Ecto neural progenitor cell (in vitro differentiated cells): ENCODE measurements around the gene C16orf74.

ENCODE experiments used
- DNase-seq: peaks from one replicate; pipeline ENCODE4 v3.0.0-alpha.2; 2018; ENCODE audit warnings: low spot score

C16orf74 gene

DNA sequence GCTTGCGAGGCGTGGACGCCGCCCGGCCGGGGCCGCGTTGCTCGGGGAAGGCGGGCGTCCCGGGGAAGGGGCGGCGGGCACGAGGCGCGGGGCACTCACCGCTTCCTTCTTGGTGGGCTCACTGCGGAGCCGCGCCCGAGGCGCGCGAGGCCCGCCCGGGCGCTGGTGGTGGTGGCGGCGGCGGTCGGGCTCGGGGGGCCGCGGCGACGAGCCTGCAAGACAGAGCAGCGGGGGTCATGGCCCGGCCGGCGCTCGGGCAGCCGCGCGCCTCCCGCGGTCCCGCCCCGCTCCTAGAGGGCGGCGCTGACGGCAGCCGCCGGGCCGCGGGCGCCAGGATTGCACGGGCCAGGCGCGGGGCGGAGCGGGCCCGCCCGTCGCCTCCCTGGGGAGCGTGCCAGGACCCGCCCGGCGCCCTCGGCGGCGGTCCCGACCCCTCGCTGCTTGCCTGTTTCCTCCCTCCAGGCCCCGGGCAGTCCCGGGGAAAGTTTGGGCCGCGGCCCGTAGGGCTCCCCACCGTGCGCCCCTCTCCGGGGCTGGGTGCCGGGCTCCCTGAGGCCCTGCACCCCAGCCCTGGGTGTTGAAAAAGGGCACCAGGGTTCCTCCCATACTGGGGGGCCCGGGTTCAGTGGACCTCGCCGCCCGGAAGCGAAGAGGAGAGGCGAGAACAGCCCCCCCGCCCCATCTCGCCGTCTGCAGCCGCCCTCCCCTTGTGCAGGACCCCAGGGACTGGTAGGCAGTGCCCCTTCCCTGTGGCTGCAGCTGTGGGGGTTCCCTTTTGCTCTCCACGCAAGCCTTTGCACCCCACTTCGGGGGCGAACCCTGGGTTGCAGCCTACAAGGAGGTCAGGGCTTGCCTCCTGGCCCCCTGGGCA lies at the start of gene C16orf74:
Gene C16orf74, minus strand, starts transcription at position 270 of the 871 bp plus-strand sequence. CDS start 15,879 bp downstream, outside the sequence.
- DNase-seq = peak; percentile 73

DNA sequence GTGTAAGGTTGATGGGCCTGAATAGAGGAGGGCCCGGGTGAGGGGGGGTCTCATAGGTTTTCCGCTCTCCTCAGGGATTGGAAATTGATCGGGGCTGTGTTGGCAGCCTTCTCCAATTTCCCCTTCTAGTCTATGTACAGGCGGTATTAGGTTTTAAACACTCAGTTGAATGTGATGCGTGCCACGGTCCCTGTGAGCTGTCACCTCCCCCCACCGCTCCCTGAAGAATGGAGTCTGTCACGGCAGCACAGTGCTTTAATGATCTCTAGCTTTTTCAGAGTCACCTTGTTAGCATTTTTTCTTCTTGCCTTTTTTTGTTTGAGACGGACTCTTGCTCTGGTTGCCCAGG lies 49.4 kb upstream of the C16orf74 start:
- no peak for DNase-seq

DNA sequence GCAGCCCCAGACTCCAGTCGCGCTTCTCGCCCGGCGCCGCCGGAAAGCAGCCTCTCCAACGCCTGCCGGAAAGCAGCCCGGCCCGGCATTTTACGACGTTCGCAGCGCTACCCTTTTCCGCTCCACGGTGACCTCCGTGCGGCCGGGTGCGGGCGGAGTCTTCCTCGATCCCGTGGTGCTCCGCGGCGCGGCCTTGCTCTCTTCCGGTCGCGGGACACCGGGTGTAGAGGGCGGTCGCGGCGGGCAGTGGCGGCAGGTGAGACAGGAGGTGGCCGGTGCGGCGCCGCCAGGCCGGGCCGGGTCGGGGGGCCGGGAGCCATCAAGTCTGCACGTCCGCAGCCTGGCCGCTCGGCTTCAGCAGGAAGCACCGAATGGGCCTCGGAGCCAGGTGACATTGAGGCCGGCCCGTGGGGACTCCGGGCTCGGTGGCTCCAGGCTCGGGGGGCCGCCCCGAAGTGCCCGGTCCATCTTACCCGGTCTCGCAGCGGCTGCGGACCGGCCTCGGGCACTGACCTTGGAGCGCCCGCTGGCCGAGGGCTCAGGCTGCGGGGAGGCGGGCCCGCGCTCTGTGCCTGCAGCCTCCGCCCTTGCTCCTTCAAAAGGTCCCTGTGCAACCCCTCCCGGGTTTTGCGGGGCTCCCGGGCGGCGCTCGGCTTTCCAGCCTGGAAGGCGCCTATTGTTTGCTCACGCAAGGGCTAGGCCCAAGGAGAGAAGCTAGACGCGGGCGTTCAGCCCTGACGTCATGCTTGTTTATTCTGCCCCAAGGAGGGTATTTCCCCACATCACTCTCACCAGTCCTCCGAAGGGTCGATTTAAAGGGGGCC lies 48.8 kb upstream of the C16orf74 start, which contains the start of the genes COX4I1 and EMC8:
Gene COX4I1, plus strand, starts transcription at position 199 of the 824 bp plus-strand sequence. CDS start 1,511 bp downstream, outside the sequence.
Gene EMC8, minus strand, starts transcription at position 48 of the 824 bp plus-strand sequence. CDS start 249 bp downstream, outside the sequence.
- peak; percentile 96 for DNase-seq

DNA sequence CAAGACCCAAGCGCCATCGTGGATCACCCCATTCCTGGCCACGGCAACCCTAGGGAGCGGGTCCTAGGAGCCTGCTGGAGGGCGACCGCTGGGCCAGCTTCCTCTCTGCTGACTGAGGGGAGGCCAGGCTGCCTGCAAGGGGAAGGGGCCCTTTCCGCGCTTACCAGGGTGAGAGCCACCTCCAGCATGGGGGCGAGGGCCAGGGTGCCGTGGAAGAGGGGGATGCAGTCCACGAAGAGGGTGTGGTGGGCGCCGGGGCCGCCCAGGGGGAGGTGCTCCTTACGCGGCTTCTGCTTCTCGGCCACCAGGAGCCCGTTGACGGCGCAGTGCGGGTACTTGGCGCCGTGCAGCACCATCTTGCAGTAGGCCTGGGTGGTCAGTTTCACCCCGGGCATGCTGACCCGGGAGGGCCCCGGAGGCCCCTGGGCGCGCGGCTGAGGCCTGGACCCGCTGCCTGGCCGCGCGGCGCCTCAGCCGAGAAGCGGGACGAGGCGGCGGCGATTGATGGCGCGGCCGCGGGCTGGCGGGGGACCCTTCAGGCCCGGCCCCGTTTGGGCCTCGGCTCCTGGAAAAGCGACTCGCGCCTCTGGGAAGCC lies 48.1 kb upstream of the C16orf74 start:
- DNase-seq = no peak

DNA sequence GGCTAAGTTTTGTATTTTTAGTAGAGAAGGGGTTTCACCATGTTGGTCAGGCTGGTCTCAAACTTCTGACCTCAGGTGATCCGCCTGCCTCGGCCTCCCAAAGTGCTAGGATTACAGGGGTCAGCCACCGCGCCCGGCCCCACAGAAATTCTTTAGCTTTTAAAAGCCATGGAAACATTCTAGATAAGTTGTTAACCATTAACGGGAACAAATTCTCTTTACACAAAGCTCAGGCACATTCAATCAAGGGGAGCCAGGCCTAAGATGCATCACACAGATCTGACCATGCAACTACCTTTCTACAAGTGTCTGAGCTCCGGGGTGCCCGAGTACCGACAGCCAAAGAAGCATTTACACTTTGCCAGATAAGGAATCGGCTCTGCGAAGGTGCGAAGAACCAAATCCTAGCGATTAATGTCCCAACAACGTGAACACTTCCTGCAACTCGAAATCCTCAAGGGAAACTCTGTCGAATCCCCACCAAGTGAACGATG lies 47.4 kb upstream of the C16orf74 start:
- DNase-seq = no peak

GRCh38 chr16:85796599-85796998 lies 45.7 kb upstream of the C16orf74 start:
- DNase-seq = no peak

- DNase-seq = no peak
Measured at GRCh38 chr16:85796152-85796551, 45.3 kb upstream of the C16orf74 start.

DNA sequence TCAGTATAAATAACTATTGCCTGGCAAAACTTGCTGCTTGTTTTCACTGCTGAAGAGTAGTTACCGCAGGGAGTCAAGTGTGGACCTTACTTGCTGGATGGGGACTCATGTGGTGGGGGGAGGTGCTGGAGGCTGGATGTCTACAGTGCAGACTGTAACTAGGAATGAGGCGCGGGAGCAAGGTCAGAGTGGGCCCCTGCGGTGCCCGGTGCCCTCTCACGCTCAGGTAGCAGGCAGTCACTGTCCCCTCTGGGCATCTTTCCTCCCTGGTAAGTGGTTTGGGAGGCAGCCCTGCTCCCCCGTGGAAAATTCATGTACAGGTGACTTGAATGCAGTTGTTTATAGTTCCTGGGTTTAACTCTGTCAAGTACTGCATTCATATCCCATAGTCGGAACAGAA lies 43.8 kb upstream of the C16orf74 start:
- DNase-seq = no peak

DNA sequence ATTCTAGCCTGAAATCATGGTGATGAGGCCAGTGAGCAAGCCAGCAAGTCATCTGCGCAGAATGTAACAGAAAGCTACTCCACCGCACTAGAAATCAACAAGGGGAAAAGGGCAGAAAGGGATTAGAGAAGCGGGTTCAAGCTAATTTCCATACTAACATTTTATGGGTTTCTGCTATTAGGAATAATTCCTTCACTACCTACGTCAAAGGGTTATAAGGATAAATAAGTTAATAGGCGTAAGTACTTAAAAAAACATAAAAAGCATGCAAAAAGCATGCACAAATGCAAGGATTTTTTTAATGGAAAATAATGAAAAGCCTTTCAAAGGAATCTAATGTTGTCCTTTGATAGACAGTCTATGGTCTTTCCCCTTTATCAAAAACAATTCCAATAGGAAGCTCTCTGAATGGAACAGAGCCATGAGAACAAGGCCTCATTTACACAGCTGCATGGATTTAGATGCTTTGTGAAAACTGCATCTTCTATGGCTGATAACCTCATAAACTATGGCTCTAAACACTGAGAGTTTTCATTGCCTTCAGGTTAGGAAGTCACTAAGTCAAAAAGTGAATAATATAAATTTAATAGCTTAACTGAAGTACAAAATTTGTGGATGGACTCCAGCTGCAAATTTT lies 42.9 kb upstream of the C16orf74 start:
- no peak for DNase-seq

DNA sequence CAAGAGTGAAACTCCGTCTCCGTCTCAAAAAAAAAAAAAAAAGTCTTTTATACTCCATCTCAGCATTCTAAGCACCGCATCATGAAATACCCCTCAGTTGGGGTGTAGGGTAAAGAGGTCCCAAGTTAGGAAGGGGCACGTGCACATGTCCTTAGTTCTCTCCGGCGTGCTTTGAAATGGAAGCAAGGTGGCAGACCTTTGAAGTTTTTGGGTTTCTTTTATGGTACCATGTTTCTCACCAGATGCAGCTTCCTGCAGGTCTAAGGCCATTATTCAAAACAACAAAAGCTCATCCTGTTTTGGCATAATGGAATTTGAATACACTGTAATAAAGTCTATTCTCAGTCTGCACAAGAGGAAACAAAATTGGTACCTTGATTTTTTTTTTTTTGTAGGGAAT lies 38.9 kb upstream of the C16orf74 start:
- DNase-seq = no peak

DNA sequence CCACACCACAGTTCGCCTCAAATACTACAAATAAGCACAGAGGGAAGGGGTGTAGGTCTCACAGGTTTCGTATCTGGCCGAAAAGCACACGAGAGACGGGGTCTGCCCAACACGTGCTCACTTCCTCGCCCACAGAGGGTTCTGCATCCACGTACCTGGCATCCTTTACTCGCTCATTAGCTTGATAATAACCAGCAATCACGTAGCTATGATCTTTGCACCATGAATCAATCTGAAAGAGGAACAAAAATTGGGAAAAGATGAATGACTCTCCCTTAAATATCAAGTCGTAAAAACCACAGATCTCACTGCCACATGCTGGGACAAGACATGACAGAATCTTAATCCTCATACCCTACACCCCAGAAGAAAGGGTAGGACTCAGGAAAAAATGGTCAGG lies 37.9 kb upstream of the C16orf74 start:
- no peak for DNase-seq

DNA sequence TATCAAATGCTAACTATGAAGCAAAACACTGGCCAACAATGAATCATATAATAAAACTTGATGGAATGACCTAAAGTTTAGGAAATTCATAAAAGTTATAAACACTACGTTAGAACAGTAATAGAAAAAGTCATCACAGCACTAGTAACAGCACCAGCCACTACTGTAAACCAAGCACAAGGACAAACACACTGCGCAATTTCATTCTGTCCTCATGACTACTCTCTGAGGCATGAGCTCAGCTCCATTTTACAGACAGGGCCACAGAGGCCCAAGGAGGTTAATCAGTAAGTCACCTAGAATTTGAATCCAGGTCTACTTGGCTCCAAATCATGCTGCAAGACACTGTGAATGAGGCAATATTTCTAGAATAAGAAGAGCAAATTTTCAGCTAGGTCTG lies 35.0 kb upstream of the C16orf74 start:
- DNase-seq = no peak

DNA sequence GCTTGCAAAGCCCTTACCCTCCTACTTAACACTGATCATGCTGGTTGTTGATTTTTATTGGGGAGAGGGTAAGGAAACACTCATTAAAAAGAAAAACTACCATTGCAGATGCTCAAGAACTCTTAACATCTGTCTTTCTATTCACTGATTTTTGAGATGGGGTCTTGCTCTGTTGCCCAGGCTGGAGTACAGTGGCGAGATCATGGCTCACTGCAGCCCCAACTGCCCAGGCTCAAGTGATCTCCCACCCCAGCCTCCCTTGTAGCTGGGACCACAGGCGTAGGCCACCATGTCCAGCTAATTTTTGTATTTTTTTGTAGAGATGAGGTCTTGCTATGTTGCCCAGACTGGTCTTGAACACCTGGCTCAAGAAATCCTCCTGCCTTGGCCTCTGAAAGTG lies 33.9 kb upstream of the C16orf74 start:
- DNase-seq = no peak

DNA sequence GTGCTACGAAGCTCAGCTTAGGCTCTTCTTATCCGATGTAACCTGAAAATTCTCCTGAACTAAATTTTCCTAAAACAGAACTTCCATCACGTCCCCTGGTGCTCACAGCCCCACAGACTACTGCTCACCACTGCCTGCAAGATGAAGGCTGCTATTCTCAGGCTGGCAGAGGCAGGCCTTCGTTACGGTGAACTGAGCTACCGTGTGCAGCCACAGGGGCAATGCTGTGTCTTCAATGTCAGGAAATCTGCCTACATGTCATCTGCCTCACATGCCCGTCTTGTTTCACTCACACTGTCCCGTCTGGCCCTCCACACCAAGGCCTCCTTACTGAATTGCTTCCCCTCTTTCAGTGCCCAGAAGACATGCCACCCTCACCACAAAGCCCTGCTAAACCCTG lies 32.5 kb upstream of the C16orf74 start:
- no peak for DNase-seq

- no peak for DNase-seq
Measured at GRCh38 chr16:85782451-85782850, 31.6 kb upstream of the C16orf74 start.

DNA sequence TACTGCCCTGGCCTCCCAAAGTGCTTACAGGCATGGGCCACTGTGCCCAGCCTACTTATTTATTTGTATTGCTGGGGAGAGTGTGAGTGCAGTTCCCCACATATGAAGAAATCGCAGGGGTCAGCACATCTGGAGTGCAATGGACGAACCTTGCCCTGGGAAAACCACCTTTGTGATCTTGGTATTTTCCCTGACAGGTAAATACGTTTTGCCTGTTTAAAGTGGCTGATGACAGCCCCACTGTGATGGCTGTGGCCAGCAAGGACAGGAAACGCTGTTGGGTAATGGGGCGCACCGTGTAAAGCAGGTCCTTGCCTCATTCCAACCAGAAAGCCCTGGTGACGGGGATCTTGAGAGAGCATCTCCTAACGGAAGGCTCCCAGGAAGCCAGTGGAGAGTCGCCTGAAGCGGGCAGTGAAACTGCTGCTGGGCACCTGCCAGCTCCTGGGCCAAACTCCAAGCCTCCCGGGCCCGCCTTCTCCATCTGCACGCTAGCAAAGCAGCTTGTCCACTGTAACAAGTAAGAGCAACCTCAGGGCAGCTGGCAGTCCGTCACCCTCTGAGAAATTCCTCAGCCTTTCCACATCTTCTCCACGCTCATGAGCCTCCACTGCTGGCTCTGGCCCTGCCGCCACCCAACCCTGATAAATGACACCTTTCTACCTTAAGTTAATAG lies 30.9 kb upstream of the C16orf74 start:
- no peak for DNase-seq

- DNase-seq = no peak
Measured at GRCh38 chr16:85781156-85781555, 30.3 kb upstream of the C16orf74 start.

GRCh38 chr16:85780281-85780680 lies 29.4 kb upstream of the C16orf74 start:
- no peak for DNase-seq

DNA sequence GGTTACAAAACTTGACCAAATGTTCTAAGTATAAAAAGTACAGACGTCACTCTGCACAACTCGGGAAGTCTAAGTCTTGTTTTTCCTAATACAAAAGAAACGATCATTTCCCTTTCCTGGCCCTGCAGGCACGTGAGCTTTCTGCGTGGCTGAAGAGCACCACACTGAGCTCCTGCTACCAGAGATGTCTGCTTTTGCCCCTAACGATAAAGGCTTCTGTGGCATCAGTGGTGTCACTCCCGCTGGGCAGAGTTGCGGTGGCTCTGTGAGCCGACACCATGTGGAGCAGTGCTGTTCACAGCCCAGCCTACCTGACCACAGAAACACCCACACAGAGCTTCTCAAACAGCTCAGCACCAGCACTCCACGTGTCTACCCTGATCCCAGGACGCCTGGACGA lies 28.0 kb upstream of the C16orf74 start:
- no peak for DNase-seq

DNA sequence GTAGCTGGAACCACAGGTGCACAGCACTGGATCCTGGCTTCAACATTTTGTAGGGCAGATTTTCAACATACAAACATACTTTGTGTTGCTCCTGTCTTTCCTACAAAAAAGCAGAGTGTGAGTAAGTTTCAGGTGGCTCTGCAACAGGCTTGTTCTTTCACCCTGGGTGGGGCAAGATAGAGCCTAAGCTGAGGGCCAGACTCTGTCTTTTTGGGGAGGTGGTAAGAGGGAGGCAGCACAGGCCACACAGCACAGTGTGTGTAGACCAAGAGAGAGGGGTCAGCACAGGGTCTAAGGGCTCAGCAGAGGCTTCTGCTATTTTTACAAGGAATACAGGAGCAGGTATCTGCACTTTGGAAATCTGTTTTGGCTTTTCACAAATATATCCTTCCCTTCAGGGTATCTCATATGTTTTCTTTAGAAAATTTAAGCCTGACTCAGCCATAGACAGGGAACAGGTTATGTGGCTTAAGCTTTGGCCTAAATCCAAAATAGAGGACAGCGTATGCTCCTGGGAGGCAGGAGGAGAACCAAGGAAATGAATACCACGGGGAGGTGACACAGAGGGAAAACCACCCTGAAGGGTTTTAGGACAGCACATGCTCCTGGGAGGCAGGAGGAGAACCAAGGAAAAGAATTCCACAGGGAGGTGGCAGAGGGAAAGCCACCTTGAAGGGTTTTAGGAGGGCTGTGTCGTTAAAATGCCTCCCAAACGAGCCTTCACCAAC lies 26.9 kb upstream of the C16orf74 start:
- no peak for DNase-seq

- no peak for DNase-seq
Measured at GRCh38 chr16:85774811-85775210, 23.9 kb upstream of the C16orf74 start.
